Adipocyte (in vitro differentiated cells): Measurements from ENCODE around the gene SMTNL2.
"Not testable (repeated sequence)": the region's sequence is repeated elsewhere in the genome, so short reads cannot be mapped to it uniquely, and the experiment has no call there.

Experiments
- DNase-seq: peaks from one replicate; pipeline ENCODE4 v3.0.0-alpha.2; 2015; ENCODE audit warnings: low read depth
- H3K27me3 ChIP-seq: replicated peaks from 2 replicates; pipeline ENCODE4 v1.7.0; 2013; ENCODE audit warnings: mild to moderate bottlenecking, low read length, moderate library complexity; ENCODE audit not compliant: control insufficient read depth, insufficient read depth
- H3K36me3 ChIP-seq: 2 replicates; pipeline ENCODE4 v1.7.0; 2013; ENCODE audit warnings: low read length, mild to moderate bottlenecking, moderate library complexity; ENCODE audit not compliant: control insufficient read depth, insufficient read depth, severe bottlenecking
- H3K4me1 ChIP-seq: 2 replicates; pipeline ENCODE4 v1.7.0; 2013; ENCODE audit warnings: mild to moderate bottlenecking, low read length, moderate library complexity; ENCODE audit not compliant: control insufficient read depth, insufficient read depth
- H3K4me3 ChIP-seq: 2 replicates; pipeline ENCODE4 v1.7.0; 2013; ENCODE audit warnings: mild to moderate bottlenecking, low read length, moderate library complexity
- H3K9ac ChIP-seq: 2 replicates; pipeline ENCODE4 v1.7.0; 2013; ENCODE audit warnings: mild to moderate bottlenecking, low read length, moderate library complexity
- H3K9me3 ChIP-seq: 2 replicates; pipeline ENCODE4 v1.7.0; 2013; ENCODE audit warnings: mild to moderate bottlenecking, low read length, moderate library complexity; ENCODE audit not compliant: control insufficient read depth

The SMTNL2 gene

DNA sequence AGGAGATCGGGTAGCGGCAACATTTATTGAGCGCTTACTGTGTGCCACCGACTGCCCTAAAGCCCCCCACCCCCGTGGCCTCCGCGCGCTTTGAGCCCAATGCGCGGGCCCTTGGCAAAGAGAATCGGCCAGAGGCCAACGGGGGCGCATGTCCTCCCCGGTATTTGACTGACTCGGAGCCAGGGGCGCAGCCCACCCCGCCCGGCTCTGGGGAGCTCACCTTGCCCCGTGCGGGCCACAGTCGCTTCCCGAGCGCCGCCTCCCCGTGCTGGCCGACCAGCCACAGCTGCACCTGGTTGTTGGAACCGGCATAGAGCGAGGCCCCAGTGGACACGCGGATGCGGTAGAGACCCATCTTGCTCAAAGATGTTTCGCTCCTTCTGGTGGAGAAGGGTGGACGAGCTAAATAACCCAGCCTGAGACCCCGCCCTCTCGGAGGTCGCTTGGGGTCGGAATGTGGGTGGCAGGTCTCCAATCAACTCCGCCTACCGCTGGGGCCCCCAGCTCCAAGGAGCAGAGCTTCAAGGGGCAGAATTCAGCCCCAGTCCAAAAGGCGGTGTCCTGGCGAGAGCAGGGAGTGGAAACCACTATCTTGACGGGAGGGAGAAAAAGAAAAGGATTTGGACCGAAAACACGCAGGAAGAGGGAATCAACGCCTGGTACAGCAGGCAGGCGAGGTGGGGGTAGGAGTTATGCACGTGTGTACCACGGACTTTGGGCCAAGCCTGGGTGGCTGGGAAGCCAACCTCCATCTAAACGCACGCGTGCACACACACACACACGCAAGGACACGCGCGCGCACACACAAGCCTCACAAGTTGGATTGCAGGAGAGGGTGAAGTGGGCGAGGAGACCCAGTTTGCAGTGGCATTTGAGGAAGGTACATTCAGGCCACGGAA is 57.2 kb downstream of the SMTNL2 start, which contains the start of gene ALOX15:
ALOX15 (minus strand) TSS at position 382 of the 899 bp plus-strand sequence; CDS start at position 355, 27 bp downstream.
- peaks cover 44% of the 10 kb centered on the region for H3K27me3 ChIP-seq
- no peak for DNase-seq
- H3K36me3 ChIP-seq: no peaks in the 10 kb centered on the region
- H3K4me3 ChIP-seq: no peak within 1 kb of the TSS
- no peak within 1 kb of the TSS for H3K9ac ChIP-seq
- peaks cover 5% of the 10 kb centered on the region for H3K9me3 ChIP-seq
- no peaks in the 10 kb centered on the region for H3K4me1 ChIP-seq

DNA sequence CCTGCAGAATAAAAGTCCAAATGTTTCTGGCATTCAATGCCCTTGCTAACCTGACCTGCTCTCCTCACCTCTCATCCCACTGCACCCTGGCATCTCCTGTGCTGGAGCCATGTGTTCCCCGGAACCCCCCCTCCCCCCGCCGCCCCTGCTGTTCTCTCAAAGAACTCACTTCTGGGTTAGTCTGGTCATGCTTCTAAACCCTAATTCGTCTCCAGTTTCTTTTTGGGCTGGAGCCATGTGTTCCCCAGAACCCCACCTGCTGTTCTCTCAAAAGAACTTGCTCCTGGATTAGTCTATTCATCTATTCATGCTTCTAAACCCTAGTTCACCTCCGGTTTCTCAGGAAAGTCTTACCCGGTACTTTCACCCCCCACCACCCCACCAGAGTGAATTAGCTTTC is 58.0 kb downstream of the SMTNL2 start:
- no peaks in the 10 kb centered on the region for H3K36me3 ChIP-seq
- no peak overlapping the region for H3K4me3 ChIP-seq
- H3K9ac ChIP-seq: no peak overlapping the region
- DNase-seq: no peak
- H3K27me3 ChIP-seq: peaks cover 41% of the 10 kb centered on the region
- H3K4me1 ChIP-seq: no peaks in the 10 kb centered on the region
- peaks cover 5% of the 10 kb centered on the region for H3K9me3 ChIP-seq

- Histone ChIP-seq H3K9ac (no peak overlapping the region), H3K4me3 (no peak overlapping the region), H3K4me1 (peaks cover 6% of the 10 kb centered on the region), H3K36me3 (no peaks in the 10 kb centered on the region), H3K27me3 (peaks cover 39% of the 10 kb centered on the region), H3K9me3 (peaks cover 5% of the 10 kb centered on the region)
- no peak for DNase-seq
These were observed 59.3 kb downstream of the SMTNL2 start for GRCh38 chr17:4643676-4644075.

- peaks cover 5% of the 10 kb centered on the region for H3K9me3 ChIP-seq
- H3K9ac ChIP-seq: no peak overlapping the region
- no peak overlapping the region for H3K4me3 ChIP-seq
- no peaks in the 10 kb centered on the region for H3K36me3 ChIP-seq
- no peak for DNase-seq
- peaks cover 12% of the 10 kb centered on the region for H3K4me1 ChIP-seq
- H3K27me3 ChIP-seq: peaks cover 39% of the 10 kb centered on the region
These were observed 61.3 kb downstream of the SMTNL2 start for GRCh38 chr17:4645642-4646041.

- Histone ChIP-seq H3K9ac (no peak overlapping the region), H3K9me3 (peaks cover 5% of the 10 kb centered on the region), H3K27me3 (peaks cover 21% of the 10 kb centered on the region), H3K4me1 (peaks cover 12% of the 10 kb centered on the region), H3K36me3 (no peaks in the 10 kb centered on the region), H3K4me3 (no peak overlapping the region)
- DNase-seq: no peak
These were observed 64.4 kb downstream of the SMTNL2 start for GRCh38 chr17:4648741-4649140.

GRCh38 chr17:4652997-4653396 is 68.7 kb downstream of the SMTNL2 start:
- peaks cover 12% of the 10 kb centered on the region for H3K4me1 ChIP-seq
- H3K4me3 ChIP-seq: no peak overlapping the region
- H3K9ac ChIP-seq: no peak overlapping the region
- no peaks in the 10 kb centered on the region for H3K27me3 ChIP-seq
- no peaks in the 10 kb centered on the region for H3K36me3 ChIP-seq
- DNase-seq: no peak
- no peaks in the 10 kb centered on the region for H3K9me3 ChIP-seq

GRCh38 chr17:4655933-4656332 is 71.6 kb downstream of the SMTNL2 start:
- not testable (repeated sequence) for H3K4me1 ChIP-seq, H3K4me3 ChIP-seq, H3K36me3 ChIP-seq, H3K9ac ChIP-seq, H3K27me3 ChIP-seq, H3K9me3 ChIP-seq, DNase-seq

DNA sequence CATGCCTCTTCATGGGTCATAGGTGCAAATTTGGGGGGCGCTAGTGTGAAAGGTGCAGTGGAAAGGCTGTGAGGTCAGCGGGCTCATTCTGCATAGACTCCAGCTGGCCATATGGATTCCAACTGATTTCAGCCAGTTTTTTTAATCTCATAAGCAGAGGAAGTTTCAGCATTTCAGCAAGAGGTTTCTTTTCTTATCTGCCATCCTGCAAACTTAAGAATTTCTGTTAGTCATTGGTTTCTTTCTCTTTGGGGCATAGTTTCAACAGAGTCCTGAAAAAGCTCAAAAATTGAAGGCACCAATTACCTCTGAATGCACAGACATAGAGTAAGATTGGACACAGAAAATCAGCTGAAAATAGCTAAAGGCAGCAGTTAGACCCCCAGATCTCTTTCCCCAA is 73.3 kb downstream of the SMTNL2 start:
- Histone ChIP-seq H3K4me3 (no peak overlapping the region), H3K9ac (no peak overlapping the region), H3K4me1 (no peaks in the 10 kb centered on the region), H3K36me3 (no peaks in the 10 kb centered on the region), H3K27me3 (no peaks in the 10 kb centered on the region), H3K9me3 (no peaks in the 10 kb centered on the region)
- DNase-seq: no peak
